GM23338 (cell line): ENCODE data around the gene THYN1.

Experiments
- CTCF ChIP-seq, 2 experiments: fragments of 200-600 bp in 1 of 2; sonication (generic) in 1 of 2; conservative IDR thresholded peaks; 2 replicates each; pipeline versions ENCODE4 v1.5.1 to v1.6.1; 2016 to 2017; ENCODE audit warnings: antibody characterized with exemption in 2 of 2, low read depth in 2 of 2, mild to moderate bottlenecking in 2 of 2, moderate library complexity in 1 of 2
- JUNB ChIP-seq: IDR thresholded peaks from one replicate; pipeline ENCODE4 v1.6.1; 2016; ENCODE audit warnings: antibody characterized with exemption; ENCODE audit not compliant: unreplicated experiment
- POLR2AphosphoS5 ChIP-seq: IDR thresholded peaks from 2 replicates; pipeline ENCODE4 v1.6.1; 2016; ENCODE audit warnings: antibody characterized with exemption, low read depth

- TF ChIP-seq POLR2AphosphoS5: no peak; the same call in 1 of the 2 replicates
- peak in 1 of 2 experiments; percentile 39; a peak in 3 of 4 replicates for TF ChIP-seq CTCF (conservative IDR thresholded peaks at IDR 0.05; ENCODE audit: low read depth in 2 of 2)
- TF ChIP-seq JUNB: no peak
These were observed 24.2 kb upstream of the THYN1 start for GRCh38 chr11:134277183-134278001.
